ENCODE results near the gene SFI1.
"Not testable (repeated sequence)": the region's sequence is repeated elsewhere in the genome, so short reads cannot be mapped to it uniquely, and the experiment has no call there.

Gene SFI1

DNA sequence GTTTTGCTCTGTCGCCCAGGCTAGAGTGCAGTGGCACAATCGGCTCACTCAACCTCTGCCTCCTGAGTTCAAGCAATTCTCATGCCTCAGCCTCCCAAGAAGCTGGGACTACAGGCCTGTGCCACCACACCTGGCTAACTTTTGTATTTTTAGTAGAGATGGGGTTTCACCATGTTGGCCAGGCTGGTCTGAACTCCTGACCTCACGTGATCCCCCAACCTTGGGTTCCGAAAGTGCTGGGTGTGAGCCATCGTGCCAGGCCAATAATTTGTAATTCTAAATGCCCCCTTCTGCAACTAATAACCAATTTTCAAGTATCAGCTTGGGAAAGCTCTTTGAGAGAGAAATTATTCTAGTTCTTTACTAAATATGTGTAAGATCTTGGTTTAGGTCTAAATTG is 3.0 kb upstream of the SFI1 start:
- DNase-seq: not testable (repeated sequence)

DNA sequence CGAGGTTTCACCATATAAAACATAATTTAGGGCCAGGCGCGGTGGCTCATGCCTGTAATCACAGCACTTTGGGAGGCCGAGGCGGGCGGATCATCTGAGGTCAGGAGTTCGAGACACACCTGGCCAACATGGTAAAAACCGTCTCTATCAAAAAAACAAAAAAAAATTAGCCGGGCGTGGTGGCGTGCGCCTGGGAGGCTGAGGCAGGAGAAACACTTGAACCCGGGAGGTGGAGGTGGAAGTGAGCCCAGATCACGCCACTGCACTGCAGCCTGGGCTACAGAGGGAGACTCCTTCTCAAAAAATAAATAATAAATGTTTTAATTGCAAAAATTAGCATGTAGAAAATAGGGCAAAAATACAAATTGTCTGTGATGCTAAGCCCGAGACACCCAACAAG is 993 bp upstream of the SFI1 start:
- DNase-seq: no peak

GRCh38 chr22:31496735-31497146 is 405 bp downstream of the SFI1 start:
- DNase-seq: no peak

- no peak for DNase-seq
These were observed 1.0 kb downstream of the SFI1 start for GRCh38 chr22:31497148-31497938.

DNA sequence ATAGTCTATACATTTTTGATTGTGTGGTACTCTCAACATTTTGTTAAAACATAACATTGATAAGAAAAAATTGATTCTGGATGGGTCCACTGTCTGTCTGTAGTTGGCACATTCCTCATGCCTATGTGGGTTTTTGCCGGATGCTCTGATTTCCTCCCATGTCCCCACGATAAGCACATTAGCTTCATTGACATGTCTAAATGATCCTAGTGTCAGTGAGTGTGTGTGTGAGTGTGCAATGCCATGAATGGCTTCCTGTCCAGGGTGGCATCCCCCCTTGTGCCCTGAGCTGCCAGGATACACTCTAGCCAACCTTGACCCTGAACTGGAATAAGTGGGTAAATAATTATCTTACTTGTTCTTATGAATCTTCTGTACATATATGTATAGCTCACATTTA is 5.4 kb downstream of the SFI1 start:
- DNase-seq: no peak

- no peak for DNase-seq
These were observed 7.1 kb downstream of the SFI1 start for GRCh38 chr22:31503211-31503964.

DNA sequence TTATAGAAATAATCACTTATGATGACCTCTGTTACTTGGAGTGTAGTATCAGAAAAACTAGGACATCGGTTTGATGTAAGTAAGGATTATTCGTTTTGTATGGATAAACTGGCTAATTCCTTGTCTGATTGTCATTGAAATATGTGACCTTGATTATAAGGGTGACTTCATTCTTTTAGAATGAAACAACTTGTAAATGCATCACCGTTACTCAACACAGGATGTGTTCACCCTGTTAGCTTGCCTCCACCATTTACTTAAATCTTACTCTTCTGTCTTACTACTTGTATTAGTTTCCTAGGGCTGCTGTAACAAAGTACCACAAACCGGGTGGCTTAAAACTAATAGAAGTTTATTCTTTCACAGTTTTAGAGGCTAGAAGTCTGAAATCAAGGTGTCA is 7.9 kb downstream of the SFI1 start:
- no peak for DNase-seq

DNA sequence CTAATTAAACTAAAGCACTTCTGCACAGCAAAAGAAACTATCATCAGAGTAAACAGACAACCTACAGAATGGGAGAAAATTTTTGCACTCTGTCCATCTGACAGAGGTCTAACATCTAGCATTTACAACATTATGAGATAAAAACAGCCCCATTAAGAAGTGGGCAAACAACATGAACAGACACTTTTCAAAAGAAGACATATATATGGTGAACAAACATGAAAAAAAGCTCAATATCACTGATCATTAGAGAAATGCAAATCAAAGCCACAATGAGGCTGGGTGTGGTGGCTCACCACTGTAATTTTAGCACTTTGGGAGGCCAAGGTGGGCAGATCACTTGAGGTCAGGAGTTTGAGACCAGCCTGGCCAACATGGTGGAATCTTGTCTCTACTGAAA is 11.2 kb downstream of the SFI1 start:
- DNase-seq: not testable (repeated sequence)

DNA sequence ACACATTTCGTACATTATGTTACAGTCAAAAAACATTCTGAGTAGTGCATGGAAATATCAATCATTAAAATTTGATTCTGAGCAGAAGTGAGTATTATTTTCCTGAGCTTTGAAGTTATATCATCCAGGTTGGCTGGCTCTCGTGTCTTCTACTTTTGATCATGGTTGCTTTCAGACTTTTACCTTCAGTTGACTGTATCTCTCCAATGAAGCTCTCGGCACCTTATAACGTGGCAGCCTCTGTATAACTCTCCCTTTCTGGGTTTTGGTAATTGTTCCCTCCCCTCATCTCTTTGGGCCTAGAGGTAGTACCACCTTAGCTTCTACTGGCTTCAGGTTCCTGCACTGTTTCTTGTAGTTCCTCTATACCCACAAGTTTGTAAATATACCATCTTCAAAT is 12.2 kb downstream of the SFI1 start:
- no peak for DNase-seq

DNA sequence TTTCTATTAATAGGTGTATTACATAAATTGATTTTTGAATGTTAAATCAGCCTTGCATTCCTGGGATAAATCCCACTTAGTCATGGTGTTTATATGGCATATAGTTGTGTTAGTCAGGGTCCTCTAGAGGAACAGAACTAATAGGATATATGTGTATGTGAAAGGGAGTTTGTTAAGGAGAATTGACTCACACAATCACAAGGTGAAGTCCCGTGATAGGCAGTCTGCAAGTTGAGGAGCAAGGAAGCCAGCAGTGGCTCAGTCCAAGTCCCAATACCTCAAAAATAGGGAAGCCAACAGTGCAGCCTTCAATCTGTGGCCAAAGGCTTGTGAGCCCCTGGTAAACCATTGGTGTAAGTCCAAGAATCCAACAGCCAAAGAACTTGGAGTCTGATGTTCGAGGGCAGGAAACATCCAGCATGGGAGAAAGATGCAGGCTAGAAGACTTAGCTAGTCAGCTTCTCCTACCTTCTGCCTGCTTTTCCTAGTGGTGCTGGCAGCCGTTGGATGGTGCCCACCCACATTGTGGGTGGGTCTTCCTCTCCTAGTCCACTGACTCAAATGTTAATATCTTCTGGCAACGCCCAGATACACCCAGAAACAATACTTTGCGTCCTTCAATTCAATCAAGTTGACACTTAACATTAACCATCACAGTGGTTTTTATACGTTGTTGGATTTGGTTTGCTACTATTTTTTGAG is 12.9 kb downstream of the SFI1 start:
- DNase-seq: no peak

DNA sequence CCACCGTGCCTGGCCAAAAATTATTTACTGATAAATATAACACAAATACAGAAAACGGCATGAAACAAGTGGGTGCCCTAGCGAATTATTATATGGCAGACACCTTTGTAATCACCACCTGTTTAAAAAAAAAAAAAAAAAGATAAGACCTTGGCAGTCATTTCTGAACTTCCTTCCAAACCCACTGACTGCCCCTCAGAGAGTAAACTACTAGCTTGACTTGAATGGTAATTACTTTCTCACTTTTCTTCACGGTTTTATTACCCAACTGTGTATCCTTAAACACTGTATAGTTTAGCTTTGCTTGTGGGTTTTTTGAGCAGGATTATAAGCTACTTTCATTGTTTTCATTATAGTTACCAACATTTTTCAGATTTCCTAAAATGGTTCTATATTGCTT is 23.7 kb downstream of the SFI1 start:
- DNase-seq: no peak

DNA sequence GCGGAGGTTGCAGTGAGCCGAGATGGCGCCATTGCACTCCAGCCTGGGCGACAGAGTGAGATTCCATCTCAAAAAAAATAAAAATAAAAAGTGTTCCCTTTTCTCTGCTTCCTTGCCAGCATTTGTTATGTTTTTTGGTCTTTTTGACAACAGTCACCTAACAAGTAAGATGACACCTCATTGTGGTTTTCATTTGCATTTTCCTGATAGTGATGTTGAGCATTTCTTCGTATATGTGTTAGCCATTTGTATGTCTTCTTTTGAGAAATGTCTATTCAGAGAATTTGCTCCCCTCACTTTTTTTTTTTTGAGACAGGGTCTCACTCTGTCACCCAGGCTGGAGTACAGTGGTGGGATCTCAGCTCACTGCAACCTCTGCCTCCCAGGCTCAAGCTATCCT is 27.8 kb downstream of the SFI1 start:
- not testable (repeated sequence) for DNase-seq

GRCh38 chr22:31526270-31526669 is 29.9 kb downstream of the SFI1 start:
- DNase-seq: no peak

DNA sequence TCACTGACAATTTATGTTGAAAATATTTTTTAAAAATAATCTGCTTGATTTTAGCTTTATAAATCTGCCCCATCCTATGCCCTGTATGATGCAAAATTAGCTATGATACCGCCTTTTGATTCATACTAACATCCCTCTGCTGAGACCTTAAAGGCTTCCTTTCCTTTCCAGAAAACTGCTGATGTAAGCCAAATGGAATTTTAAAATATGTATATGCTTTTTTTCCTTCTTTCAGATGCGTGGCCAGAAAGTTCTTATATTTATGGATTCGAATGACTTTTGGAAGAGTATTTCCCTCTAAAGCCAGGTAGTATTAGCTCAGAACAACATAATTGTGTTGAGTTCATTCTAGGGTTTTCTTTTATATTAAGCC is 34.5 kb downstream of the SFI1 start:
- DNase-seq: no peak

DNA sequence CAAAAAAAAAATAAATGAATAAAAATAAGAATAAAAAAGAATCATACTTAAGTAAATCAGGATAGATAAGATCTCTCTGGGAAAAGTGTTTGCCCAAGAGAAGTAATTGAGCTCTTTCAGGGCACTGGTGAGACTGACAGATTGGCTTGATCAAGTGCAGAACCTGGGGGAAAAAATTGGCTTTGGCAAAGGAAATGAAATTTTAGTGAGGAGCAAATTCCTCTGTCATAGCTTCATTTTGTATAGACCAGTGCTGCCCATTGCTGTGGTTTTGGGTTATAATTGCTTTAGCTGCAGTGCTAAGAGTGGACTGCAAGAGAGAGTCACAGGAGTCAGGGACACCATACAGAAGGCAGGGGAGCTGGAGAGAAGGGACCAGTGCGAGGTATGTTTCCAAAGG is 35.7 kb downstream of the SFI1 start:
- DNase-seq: no peak

- no peak for DNase-seq
These were observed 37.0 kb downstream of the SFI1 start for GRCh38 chr22:31533374-31533773.

- no peak for DNase-seq
These were observed 40.7 kb downstream of the SFI1 start for GRCh38 chr22:31537019-31537535.

DNA sequence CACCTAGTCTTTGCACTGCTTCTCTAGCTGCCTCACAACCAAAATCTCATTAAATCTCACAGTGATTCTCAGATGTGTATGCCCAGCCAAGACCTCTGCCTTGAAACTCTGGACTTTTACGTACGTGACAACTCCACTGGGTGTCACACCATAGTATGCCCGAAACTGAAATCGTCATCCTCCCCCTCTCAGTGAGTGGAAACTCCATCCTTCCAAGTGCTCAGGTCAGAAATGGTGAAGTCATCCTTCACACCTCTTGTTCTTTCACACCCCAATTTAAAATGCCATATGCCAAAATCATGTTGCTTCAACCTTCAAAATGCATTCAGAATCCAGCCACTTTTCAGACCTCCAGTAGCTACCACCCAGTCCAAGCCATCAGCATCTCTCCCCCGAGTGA is 42.5 kb downstream of the SFI1 start:
- DNase-seq: no peak

- not testable (repeated sequence) for DNase-seq
These were observed 43.8 kb downstream of the SFI1 start for GRCh38 chr22:31540166-31540565.

- DNase-seq: no peak
These were observed 44.6 kb downstream of the SFI1 start for GRCh38 chr22:31540966-31541365.

- DNase-seq: no peak
These were observed 48.4 kb downstream of the SFI1 start for GRCh38 chr22:31544481-31545480.

DNA sequence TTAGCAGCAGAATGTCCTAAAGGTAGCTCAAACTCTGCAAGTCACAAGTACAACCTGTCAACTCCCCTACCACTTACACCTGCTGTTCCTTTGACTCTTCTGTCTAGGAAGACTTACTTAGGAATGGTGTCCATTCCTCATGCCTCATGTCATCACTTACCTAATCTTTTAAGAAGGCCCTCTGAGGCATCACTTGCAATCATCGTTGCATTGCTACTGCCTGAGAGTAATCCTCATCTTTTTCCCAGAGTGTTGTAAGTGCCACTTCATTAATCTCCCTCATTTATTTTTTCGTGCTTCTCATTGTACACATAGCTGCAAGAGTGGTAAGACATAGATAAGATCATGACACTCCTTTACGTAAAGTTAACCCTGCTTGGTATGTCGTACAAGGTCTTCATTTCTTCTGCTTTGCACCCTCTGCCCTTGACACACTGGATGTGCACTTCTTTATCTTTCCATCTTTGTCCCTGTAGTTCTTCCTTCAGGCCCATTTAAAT is 54.6 kb downstream of the SFI1 start:
- DNase-seq: no peak
